ENCODE measurements around the gene S100A7A.

GRCh38 chr1:153403421-153404085 lies 12.8 kb upstream of the S100A7A start:
- no peak for TF ChIP-seq ISL1 (CRISPR knock-in tag; IDR thresholded peaks at IDR 0.05)
- no peak for TF ChIP-seq ZNF8 (CRISPR knock-in tag; IDR thresholded peaks at IDR 0.05)
- TF ChIP-seq, protein P1, sequence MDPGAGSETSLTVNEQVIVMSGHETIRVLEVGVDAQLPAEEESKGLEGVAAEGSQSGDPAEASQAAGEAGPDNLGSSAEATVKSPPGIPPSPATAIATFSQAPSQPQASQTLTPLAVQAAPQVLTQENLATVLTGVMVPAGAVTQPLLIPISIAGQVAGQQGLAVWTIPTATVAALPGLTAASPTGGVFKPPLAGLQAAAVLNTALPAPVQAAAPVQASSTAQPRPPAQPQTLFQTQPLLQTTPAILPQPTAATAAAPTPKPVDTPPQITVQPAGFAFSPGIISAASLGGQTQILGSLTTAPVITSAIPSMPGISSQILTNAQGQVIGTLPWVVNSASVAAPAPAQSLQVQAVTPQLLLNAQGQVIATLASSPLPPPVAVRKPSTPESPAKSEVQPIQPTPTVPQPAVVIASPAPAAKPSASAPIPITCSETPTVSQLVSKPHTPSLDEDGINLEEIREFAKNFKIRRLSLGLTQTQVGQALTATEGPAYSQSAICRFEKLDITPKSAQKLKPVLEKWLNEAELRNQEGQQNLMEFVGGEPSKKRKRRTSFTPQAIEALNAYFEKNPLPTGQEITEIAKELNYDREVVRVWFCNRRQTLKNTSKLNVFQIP (CRISPR knock-in tag; IDR thresholded peaks at IDR 0.05; ENCODE audit: borderline replicate concordance, low read depth): no peak
- TF ChIP-seq ARNTL (CRISPR knock-in tag; IDR thresholded peaks at IDR 0.05; ENCODE audit: borderline replicate concordance, low read depth): no peak
- TF ChIP-seq ESRRG (CRISPR knock-in tag; IDR thresholded peaks at IDR 0.05): no peak
- no peak for TF ChIP-seq ZFP3 (CRISPR knock-in tag; IDR thresholded peaks at IDR 0.05)
- TF ChIP-seq TOX (CRISPR knock-in tag; IDR thresholded peaks at IDR 0.05; ENCODE audit: borderline replicate concordance): no peak

Data from SK-N-SH treated with all-trans-retinoic acid at 6 μM for 48 hours (cell line).